MM.1S (cell line): ENCODE data around the gene RBP5.
A peak's percentile ranks its signal among the peaks of the same experiment; 100 is the strongest.

ENCODE experiments used
- DNase-seq: peaks from one replicate; pipeline ENCODE4 v3.0.0-alpha.2; 2015
- H2AFZ ChIP-seq: fragments of 300-600 bp; sonication (generic); 2 replicates; pipeline ENCODE4 v1.6.0; 2016; ENCODE audit warnings: antibody characterized with exemption, low read length
- H3F3A ChIP-seq: fragments of 300-600 bp; sonication (generic); 2 replicates; pipeline ENCODE4 v1.6.1; 2016; ENCODE audit warnings: mild to moderate bottlenecking, antibody characterized with exemption, low read length, moderate library complexity, mixed read lengths; ENCODE audit not compliant: insufficient read depth
- H3K27ac ChIP-seq: fragments of 300-600 bp; sonication (generic); 2 replicates; pipeline ENCODE4 v1.5.1; 2016; ENCODE audit warnings: mild to moderate bottlenecking, low read length
- H3K27me3 ChIP-seq: fragments of 300-600 bp; sonication (generic); replicated peaks from 2 replicates; pipeline ENCODE4 v1.6.0; 2016; ENCODE audit warnings: low read length; ENCODE audit not compliant: insufficient read depth
- H3K36me3 ChIP-seq: fragments of 300-600 bp; sonication (generic); replicated peaks from 2 replicates; pipeline ENCODE4 v1.6.1; 2016; ENCODE audit warnings: mild to moderate bottlenecking, low read length, mixed read lengths; ENCODE audit not compliant: insufficient read depth
- H3K4me1 ChIP-seq: fragments of 300-600 bp; sonication (generic); 2 replicates; pipeline ENCODE4 v1.6.1; 2016; ENCODE audit warnings: low read length, mixed read lengths
- H3K4me2 ChIP-seq: fragments of 300-600 bp; sonication (generic); 2 replicates; pipeline ENCODE4 v1.6.0; 2016; ENCODE audit warnings: low read depth, low read length
- H3K4me3 ChIP-seq: fragments of 300-600 bp; sonication (generic); 2 replicates; pipeline ENCODE4 v1.5.1; 2016; ENCODE audit warnings: low read length, mixed read lengths
- H3K79me2 ChIP-seq: fragments of 300-600 bp; sonication (generic); 2 replicates; pipeline ENCODE4 v1.6.1; 2016; ENCODE audit warnings: mixed run types, low read length, mixed read lengths
- H3K9ac ChIP-seq: fragments of 300-600 bp; sonication (generic); 2 replicates; pipeline ENCODE4 v1.6.1; 2016; ENCODE audit warnings: low read length, mixed read lengths
- H3K9me2 ChIP-seq: fragments of 300-600 bp; sonication (generic); replicated peaks from 2 replicates; pipeline ENCODE4 v1.6.1; 2016; ENCODE audit warnings: mild to moderate bottlenecking, low read length, mixed read lengths; ENCODE audit not compliant: insufficient read depth
- H3K9me3 ChIP-seq: fragments of 300-600 bp; sonication (generic); replicated peaks from 2 replicates; pipeline ENCODE4 v1.6.1; 2016; ENCODE audit warnings: mild to moderate bottlenecking, low read length, mixed read lengths; ENCODE audit not compliant: insufficient read depth
- H4K20me1 ChIP-seq: fragments of 300-600 bp; sonication (generic); 2 replicates; pipeline ENCODE4 v1.6.1; 2016; ENCODE audit warnings: mild to moderate bottlenecking, low read length, moderate library complexity, mixed read lengths; ENCODE audit not compliant: insufficient read depth
- CTCF ChIP-seq: fragments of 300-600 bp; sonication (generic); IDR thresholded peaks from 2 replicates; pipeline ENCODE4 v1.5.1; 2016; ENCODE audit warnings: antibody characterized with exemption, low read length, mixed read lengths
- EZH2 ChIP-seq: fragments of 300-600 bp; sonication (generic); optimal IDR thresholded peaks from 2 replicates; pipeline ENCODE3; 2017; ENCODE audit warnings: low read depth, mild to moderate bottlenecking, antibody characterized with exemption, low read length, mixed read lengths
- EZH2phosphoT487 ChIP-seq: fragments of 300-600 bp; sonication (generic); IDR thresholded peaks from 2 replicates; pipeline ENCODE4 v1.6.1; 2018; ENCODE audit warnings: antibody characterized with exemption, low read length

The RBP5 gene

GRCh38 chr12:7114008-7114407 is 14.7 kb downstream of the RBP5 start:
- no peak overlapping the region for H3K27ac ChIP-seq
- no peak overlapping the region for H3K4me3 ChIP-seq
- H2AFZ ChIP-seq = no peak overlapping the region
- no peaks in the 10 kb centered on the region for H4K20me1 ChIP-seq
- H3K27me3 ChIP-seq = no peaks in the 10 kb centered on the region
- no peak overlapping the region for H3K4me2 ChIP-seq
- no peaks in the 10 kb centered on the region for H3K9me2 ChIP-seq
- H3K9ac ChIP-seq = no peak overlapping the region
- no peaks in the 10 kb centered on the region for H3K36me3 ChIP-seq
- H3K79me2 ChIP-seq = peaks cover 7% of the 10 kb centered on the region; the same call in 1 of the 2 replicates
- 0 out of 2 replicates have a peak, but pooled peaks cover 13% of the 10 kb centered on the region for H3K4me1 ChIP-seq
- DNase-seq = no peak
- no peaks in the 10 kb centered on the region for H3F3A ChIP-seq
- no peaks in the 10 kb centered on the region for H3K9me3 ChIP-seq
- TF ChIP-seq EZH2phosphoT487 (no peak), EZH2 (no peak)

- Histone ChIP-seq H3K27me3 (no peaks in the 10 kb centered on the region), H3K79me2 (peaks cover 8% of the 10 kb centered on the region; the same call in 1 of the 2 replicates), H2AFZ (no peak overlapping the region), H3K36me3 (no peaks in the 10 kb centered on the region), H3K4me1 (0 out of 2 replicates have a peak, but pooled peaks cover 13% of the 10 kb centered on the region), H3K4me2 (peak overlapping the region; percentile 33; the same call in 1 of the 2 replicates), H3K9ac (no peak overlapping the region), H4K20me1 (no peaks in the 10 kb centered on the region), H3F3A (peaks cover 2% of the 10 kb centered on the region; the same call in 1 of the 2 replicates), H3K4me3 (no peak overlapping the region), H3K9me3 (no peaks in the 10 kb centered on the region), H3K27ac (no peak overlapping the region), H3K9me2 (no peaks in the 10 kb centered on the region)
- peak; percentile 56 for DNase-seq
- TF ChIP-seq CTCF (peak; percentile 78), EZH2 (no peak), EZH2phosphoT487 (no peak)
Observed at GRCh38 chr12:7113389-7113871, 15.3 kb downstream of the RBP5 start.

GRCh38 chr12:7112041-7112440 is 16.6 kb downstream of the RBP5 start:
- H3K4me2 ChIP-seq = no peak overlapping the region
- H3K9me2 ChIP-seq = no peaks in the 10 kb centered on the region
- H3K27me3 ChIP-seq = no peaks in the 10 kb centered on the region
- peaks cover 8% of the 10 kb centered on the region; the same call in 1 of the 2 replicates for H3K79me2 ChIP-seq
- H2AFZ ChIP-seq = no peak overlapping the region
- H3K4me1 ChIP-seq = 0 out of 2 replicates have a peak, but pooled peaks cover 15% of the 10 kb centered on the region
- H4K20me1 ChIP-seq = no peaks in the 10 kb centered on the region
- H3K9me3 ChIP-seq = no peaks in the 10 kb centered on the region
- no peak overlapping the region for H3K27ac ChIP-seq
- H3K4me3 ChIP-seq = no peak overlapping the region
- TF ChIP-seq EZH2phosphoT487 = no peak
- TF ChIP-seq EZH2 = no peak
- TF ChIP-seq CTCF = no peak
- peaks cover 11% of the 10 kb centered on the region; the same call in 1 of the 2 replicates for H3F3A ChIP-seq
- DNase-seq = no peak
- H3K36me3 ChIP-seq = no peaks in the 10 kb centered on the region
- H3K9ac ChIP-seq = no peak overlapping the region

- H3K27me3 ChIP-seq = no peaks in the 10 kb centered on the region
- peaks cover 11% of the 10 kb centered on the region; the same call in 1 of the 2 replicates for H3F3A ChIP-seq
- no peaks in the 10 kb centered on the region for H3K9me2 ChIP-seq
- H2AFZ ChIP-seq = no peak overlapping the region
- no peak overlapping the region for H3K4me3 ChIP-seq
- 0 out of 2 replicates have a peak, but pooled peaks cover 15% of the 10 kb centered on the region for H3K4me1 ChIP-seq
- no peak overlapping the region for H3K9ac ChIP-seq
- no peaks in the 10 kb centered on the region for H3K9me3 ChIP-seq
- no peak overlapping the region for H3K27ac ChIP-seq
- TF ChIP-seq EZH2 (no peak), CTCF (no peak), EZH2phosphoT487 (no peak)
- DNase-seq = no peak
- H3K79me2 ChIP-seq = peaks cover 8% of the 10 kb centered on the region; the same call in 1 of the 2 replicates
- no peak overlapping the region for H3K4me2 ChIP-seq
- H4K20me1 ChIP-seq = no peaks in the 10 kb centered on the region
- H3K36me3 ChIP-seq = no peaks in the 10 kb centered on the region
Observed at GRCh38 chr12:7110661-7111060, 18.0 kb downstream of the RBP5 start.
